Measurements from ENCODE around the gene EVL.

EVL gene

GRCh38 chr14:100088226-100088625 is 23.0 kb downstream of the EVL start:
- DNase-seq = no peak

GRCh38 chr14:100091386-100091785 is 26.2 kb downstream of the EVL start:
- no peak for DNase-seq

- no peak for DNase-seq
Measured at GRCh38 chr14:100092832-100093231, 27.6 kb downstream of the EVL start.

- DNase-seq = no peak
Measured at GRCh38 chr14:100093319-100093718, 28.1 kb downstream of the EVL start.

- DNase-seq = no peak
Measured at GRCh38 chr14:100096656-100097055, 31.4 kb downstream of the EVL start.

- no peak for DNase-seq
Measured at GRCh38 chr14:100098171-100098570, 32.9 kb downstream of the EVL start.

- no peak for DNase-seq
Measured at GRCh38 chr14:100100032-100100703, 34.9 kb downstream of the EVL start.

- no peak for DNase-seq
Measured at GRCh38 chr14:100102156-100102785, 37.0 kb downstream of the EVL start.

GRCh38 chr14:100103250-100104005 is 38.2 kb downstream of the EVL start:
- DNase-seq = no peak

- no peak for DNase-seq
Measured at GRCh38 chr14:100104006-100104352, 38.8 kb downstream of the EVL start.

GRCh38 chr14:100104523-100105300 is 39.5 kb downstream of the EVL start:
- no peak for DNase-seq

- DNase-seq = peak; percentile 57
Measured at GRCh38 chr14:100105357-100106169, 40.3 kb downstream of the EVL start.

- peak; percentile 54 for DNase-seq
Measured at GRCh38 chr14:100106250-100107112, 41.3 kb downstream of the EVL start.

- DNase-seq = no peak
Measured at GRCh38 chr14:100107236-100107635, 42.0 kb downstream of the EVL start.

GRCh38 chr14:100108042-100108825 is 43.0 kb downstream of the EVL start:
- peak; percentile 38 for DNase-seq

- no peak for DNase-seq
Measured at GRCh38 chr14:100108840-100109593, 43.8 kb downstream of the EVL start.

GRCh38 chr14:100109594-100109955 is 44.4 kb downstream of the EVL start:
- no peak for DNase-seq

- no peak for DNase-seq
Measured at GRCh38 chr14:100110816-100111215, 45.6 kb downstream of the EVL start.

- DNase-seq = no peak
Measured at GRCh38 chr14:100111931-100112704, 46.9 kb downstream of the EVL start.

All from MV-4-11 (cell line).